Measurements from ENCODE around the gene PRRC1.

DNA sequence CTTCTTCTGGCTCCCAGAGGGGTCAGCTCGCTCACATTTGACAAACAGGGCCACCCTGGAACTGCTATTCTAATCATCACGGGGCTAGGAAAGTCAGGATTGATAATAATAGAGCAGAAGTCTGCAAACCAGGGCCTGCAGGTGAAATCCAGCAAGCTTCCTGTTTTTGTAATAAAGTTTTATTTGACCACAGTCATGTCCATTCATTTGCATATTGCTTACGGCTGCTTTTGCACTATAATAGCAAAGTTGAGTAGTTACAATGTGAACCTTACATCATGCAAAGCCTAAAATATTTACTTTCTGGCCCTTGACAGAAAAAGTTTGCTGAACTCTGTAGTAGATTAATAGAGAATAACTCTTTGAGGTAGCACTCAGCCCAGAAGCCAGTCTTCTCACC, 68.2 kb downstream of the PRRC1 start:
- TF ChIP-seq, protein P1, sequence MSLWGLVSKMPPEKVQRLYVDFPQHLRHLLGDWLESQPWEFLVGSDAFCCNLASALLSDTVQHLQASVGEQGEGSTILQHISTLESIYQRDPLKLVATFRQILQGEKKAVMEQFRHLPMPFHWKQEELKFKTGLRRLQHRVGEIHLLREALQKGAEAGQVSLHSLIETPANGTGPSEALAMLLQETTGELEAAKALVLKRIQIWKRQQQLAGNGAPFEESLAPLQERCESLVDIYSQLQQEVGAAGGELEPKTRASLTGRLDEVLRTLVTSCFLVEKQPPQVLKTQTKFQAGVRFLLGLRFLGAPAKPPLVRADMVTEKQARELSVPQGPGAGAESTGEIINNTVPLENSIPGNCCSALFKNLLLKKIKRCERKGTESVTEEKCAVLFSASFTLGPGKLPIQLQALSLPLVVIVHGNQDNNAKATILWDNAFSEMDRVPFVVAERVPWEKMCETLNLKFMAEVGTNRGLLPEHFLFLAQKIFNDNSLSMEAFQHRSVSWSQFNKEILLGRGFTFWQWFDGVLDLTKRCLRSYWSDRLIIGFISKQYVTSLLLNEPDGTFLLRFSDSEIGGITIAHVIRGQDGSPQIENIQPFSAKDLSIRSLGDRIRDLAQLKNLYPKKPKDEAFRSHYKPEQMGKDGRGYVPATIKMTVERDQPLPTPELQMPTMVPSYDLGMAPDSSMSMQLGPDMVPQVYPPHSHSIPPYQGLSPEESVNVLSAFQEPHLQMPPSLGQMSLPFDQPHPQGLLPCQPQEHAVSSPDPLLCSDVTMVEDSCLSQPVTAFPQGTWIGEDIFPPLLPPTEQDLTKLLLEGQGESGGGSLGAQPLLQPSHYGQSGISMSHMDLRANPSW (CRISPR knock-in tag; conservative IDR thresholded peaks at IDR 0.05; ENCODE audit: low read depth), result no peak
- TF ChIP-seq, protein P2, sequence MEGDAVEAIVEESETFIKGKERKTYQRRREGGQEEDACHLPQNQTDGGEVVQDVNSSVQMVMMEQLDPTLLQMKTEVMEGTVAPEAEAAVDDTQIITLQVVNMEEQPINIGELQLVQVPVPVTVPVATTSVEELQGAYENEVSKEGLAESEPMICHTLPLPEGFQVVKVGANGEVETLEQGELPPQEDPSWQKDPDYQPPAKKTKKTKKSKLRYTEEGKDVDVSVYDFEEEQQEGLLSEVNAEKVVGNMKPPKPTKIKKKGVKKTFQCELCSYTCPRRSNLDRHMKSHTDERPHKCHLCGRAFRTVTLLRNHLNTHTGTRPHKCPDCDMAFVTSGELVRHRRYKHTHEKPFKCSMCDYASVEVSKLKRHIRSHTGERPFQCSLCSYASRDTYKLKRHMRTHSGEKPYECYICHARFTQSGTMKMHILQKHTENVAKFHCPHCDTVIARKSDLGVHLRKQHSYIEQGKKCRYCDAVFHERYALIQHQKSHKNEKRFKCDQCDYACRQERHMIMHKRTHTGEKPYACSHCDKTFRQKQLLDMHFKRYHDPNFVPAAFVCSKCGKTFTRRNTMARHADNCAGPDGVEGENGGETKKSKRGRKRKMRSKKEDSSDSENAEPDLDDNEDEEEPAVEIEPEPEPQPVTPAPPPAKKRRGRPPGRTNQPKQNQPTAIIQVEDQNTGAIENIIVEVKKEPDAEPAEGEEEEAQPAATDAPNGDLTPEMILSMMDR (IDR thresholded peaks at IDR 0.05), result no peak
- TF ChIP-seq, protein P3, sequence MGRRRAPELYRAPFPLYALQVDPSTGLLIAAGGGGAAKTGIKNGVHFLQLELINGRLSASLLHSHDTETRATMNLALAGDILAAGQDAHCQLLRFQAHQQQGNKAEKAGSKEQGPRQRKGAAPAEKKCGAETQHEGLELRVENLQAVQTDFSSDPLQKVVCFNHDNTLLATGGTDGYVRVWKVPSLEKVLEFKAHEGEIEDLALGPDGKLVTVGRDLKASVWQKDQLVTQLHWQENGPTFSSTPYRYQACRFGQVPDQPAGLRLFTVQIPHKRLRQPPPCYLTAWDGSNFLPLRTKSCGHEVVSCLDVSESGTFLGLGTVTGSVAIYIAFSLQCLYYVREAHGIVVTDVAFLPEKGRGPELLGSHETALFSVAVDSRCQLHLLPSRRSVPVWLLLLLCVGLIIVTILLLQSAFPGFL (CRISPR knock-in tag; IDR thresholded peaks at IDR 0.05; ENCODE audit: borderline replicate concordance), result no peak
- TF ChIP-seq, protein P4, sequence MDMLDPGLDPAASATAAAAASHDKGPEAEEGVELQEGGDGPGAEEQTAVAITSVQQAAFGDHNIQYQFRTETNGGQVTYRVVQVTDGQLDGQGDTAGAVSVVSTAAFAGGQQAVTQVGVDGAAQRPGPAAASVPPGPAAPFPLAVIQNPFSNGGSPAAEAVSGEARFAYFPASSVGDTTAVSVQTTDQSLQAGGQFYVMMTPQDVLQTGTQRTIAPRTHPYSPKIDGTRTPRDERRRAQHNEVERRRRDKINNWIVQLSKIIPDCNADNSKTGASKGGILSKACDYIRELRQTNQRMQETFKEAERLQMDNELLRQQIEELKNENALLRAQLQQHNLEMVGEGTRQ (CRISPR knock-in tag; IDR thresholded peaks at IDR 0.05), result no peak
- no peak for TF ChIP-seq NR3C1 (CRISPR knock-in tag; conservative IDR thresholded peaks at IDR 0.05; ENCODE audit: low read depth)
- TF ChIP-seq CREM (CRISPR knock-in tag; IDR thresholded peaks at IDR 0.05), result no peak
- no peak for TF ChIP-seq ZNF121 (CRISPR knock-in tag; IDR thresholded peaks at IDR 0.05)
- no peak for TF ChIP-seq SP1 (CRISPR knock-in tag; conservative IDR thresholded peaks at IDR 0.05)
- TF ChIP-seq, protein P5, sequence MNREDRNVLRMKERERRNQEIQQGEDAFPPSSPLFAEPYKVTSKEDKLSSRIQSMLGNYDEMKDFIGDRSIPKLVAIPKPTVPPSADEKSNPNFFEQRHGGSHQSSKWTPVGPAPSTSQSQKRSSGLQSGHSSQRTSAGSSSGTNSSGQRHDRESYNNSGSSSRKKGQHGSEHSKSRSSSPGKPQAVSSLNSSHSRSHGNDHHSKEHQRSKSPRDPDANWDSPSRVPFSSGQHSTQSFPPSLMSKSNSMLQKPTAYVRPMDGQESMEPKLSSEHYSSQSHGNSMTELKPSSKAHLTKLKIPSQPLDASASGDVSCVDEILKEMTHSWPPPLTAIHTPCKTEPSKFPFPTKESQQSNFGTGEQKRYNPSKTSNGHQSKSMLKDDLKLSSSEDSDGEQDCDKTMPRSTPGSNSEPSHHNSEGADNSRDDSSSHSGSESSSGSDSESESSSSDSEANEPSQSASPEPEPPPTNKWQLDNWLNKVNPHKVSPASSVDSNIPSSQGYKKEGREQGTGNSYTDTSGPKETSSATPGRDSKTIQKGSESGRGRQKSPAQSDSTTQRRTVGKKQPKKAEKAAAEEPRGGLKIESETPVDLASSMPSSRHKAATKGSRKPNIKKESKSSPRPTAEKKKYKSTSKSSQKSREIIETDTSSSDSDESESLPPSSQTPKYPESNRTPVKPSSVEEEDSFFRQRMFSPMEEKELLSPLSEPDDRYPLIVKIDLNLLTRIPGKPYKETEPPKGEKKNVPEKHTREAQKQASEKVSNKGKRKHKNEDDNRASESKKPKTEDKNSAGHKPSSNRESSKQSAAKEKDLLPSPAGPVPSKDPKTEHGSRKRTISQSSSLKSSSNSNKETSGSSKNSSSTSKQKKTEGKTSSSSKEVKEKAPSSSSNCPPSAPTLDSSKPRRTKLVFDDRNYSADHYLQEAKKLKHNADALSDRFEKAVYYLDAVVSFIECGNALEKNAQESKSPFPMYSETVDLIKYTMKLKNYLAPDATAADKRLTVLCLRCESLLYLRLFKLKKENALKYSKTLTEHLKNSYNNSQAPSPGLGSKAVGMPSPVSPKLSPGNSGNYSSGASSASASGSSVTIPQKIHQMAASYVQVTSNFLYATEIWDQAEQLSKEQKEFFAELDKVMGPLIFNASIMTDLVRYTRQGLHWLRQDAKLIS (CRISPR knock-in tag; IDR thresholded peaks at IDR 0.05; ENCODE audit: borderline replicate concordance), result no peak
- TF ChIP-seq NR2C2 (CRISPR knock-in tag; IDR thresholded peaks at IDR 0.05), result no peak
- TF ChIP-seq, protein P6, sequence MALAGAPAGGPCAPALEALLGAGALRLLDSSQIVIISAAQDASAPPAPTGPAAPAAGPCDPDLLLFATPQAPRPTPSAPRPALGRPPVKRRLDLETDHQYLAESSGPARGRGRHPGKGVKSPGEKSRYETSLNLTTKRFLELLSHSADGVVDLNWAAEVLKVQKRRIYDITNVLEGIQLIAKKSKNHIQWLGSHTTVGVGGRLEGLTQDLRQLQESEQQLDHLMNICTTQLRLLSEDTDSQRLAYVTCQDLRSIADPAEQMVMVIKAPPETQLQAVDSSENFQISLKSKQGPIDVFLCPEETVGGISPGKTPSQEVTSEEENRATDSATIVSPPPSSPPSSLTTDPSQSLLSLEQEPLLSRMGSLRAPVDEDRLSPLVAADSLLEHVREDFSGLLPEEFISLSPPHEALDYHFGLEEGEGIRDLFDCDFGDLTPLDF (CRISPR knock-in tag; IDR thresholded peaks at IDR 0.05), result no peak
